DMS153 (cell line): Measurements from ENCODE around the gene OTOP1.
"Not testable (repeated sequence)": the region's sequence is repeated elsewhere in the genome, so short reads cannot be mapped to it uniquely, and the experiment has no call there.

Experiments used
- DNase-seq: peaks from one replicate; lab custom pipeline; 2025; lab: John Stamatoyannopoulos, UW

Gene OTOP1

DNA sequence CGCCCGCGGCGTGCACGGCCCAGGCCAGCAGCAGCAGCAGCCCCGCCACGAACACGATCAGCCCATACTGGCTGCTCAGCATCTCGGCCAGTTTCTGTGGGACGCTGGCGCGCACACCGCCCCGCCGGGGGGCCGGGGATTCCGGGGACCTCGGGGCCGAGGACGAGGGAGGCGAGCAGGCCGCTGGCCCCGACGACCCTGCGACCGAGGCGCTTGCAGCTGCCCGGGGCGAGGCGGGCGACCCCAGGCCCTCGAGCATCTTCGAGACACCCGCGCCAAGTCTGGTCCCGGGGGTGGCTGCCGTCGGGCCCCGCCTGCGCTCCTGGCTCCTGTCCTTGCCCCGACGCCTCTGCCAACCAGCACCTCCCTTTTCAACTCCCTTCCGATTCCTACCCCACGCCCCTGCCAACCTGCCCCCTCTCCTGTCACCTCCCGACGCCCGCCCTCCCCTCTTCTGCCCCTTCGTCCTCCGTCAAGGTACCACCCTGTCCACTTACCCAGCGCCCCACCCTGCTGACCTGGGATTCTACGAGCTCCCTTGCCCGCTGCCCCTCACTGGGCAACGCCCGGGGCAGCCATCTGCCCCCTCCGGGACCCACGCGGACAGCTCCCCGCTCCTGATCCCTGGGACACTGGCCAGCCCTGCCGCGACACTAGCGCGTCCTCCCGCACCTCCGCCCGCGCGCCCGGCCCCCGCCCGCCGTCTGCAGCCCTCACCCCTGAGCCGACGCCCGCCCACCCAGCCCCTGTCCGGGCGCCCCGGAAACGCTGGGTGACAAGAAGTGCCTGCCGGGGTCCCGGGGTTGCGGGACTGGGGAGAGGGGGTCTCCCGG lies at the start of gene OTOP1:
OTOP1 (minus strand) TSS at position 324 of the 833 bp plus-strand sequence; CDS start at position 259, 65 bp downstream.
- DNase-seq: no peak

- no peak for DNase-seq
Measured at GRCh38 chr4:4274226-4274625, 47.5 kb upstream of the OTOP1 start.

DNA sequence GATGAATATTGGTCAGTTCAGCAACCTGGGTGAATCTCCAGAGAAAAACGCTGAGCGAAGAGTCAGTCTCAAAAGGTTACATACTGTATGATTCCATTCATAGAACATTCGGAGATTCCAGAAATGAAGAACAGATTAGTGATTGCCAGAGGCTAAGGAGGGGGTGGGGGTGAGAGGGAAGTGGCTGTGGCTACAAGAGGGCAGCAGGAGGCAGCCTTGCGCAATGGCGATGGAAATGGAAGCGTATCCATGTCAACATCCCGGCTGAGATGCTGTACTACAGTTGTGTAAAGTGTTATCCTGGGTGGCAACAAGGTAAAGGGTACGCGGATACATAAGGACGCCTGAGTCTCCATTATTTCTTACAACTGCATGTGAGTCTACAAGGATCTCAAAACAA lies 45.2 kb upstream of the OTOP1 start:
- no peak for DNase-seq

GRCh38 chr4:4270529-4270928 lies 43.8 kb upstream of the OTOP1 start:
- no peak for DNase-seq

DNA sequence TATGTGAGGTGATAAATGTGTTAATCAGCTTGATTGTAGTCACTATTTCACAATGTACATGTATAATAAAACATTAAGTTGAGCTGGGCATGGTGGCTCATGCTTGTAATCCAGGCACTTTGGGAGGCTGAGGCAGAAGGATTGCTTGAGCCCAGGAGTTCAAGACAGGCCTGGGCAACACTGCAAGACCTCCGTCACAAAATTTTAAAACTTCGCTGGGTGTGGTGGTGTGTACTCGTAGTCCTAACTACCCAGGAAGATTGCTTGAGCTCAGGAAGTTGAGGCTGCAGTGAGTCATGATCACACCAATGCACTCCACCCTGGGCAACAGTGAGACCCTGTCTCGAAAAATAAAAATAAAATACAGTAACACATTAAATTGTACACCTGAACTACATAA lies 43.1 kb upstream of the OTOP1 start:
- no peak for DNase-seq

- DNase-seq: no peak
Measured at GRCh38 chr4:4269331-4269731, 42.6 kb upstream of the OTOP1 start.

- no peak for DNase-seq
Measured at GRCh38 chr4:4268776-4269175, 42.0 kb upstream of the OTOP1 start.

- no peak for DNase-seq
Measured at GRCh38 chr4:4267981-4268380, 41.3 kb upstream of the OTOP1 start.

- peak; percentile 22 for DNase-seq
Measured at GRCh38 chr4:4260185-4260751, 33.5 kb upstream of the OTOP1 start.

DNA sequence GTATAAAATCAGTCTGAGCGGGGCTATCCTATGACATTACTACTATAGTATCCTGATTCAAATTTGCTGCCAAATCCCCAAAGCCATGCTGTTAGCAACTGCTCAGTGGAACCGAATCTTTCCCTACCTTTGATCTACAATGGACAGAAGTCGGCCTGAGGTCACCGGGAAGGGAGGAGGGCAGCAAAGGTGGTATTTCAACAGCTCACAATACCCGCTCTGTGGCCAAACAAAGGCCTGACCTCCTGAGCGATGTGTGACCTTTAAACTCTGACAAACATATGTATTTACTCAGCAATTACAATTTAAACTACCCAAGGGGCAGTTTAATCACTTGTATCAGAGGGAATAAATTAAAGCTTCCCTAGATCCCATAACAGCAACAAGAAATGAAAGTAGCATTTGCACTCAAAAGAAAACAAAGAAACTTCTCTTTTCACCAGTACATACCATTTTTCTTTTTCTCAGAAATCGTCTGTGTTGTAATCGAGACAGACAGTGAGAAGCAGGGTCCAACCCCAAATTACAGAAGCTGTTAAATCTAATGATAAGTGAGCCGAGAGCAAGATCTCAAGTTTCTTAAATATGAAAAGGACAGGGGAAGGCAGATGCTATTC lies 32.9 kb upstream of the OTOP1 start:
- no peak for DNase-seq

- not testable (repeated sequence) for DNase-seq
Measured at GRCh38 chr4:4257705-4258104, 31.0 kb upstream of the OTOP1 start.

DNA sequence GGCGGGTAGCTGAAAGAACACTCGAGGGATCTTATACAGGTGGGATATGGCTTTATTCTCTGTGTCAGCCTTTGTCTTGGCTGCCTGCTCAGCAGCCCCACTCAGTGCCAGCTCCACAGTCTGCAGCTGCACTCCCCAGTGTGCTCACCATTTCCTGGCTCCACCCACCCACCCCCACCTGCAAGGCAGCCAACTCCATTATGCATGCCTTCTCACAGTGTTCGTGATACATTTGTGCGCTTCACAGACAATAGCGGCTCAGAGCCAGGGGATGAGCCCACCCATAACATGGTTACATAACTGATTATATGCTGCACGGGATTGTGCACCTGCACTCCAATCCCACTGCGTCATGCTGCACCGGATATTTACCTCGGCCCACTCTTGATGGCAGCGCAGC lies 30.1 kb upstream of the OTOP1 start:
- DNase-seq: no peak

- no peak for DNase-seq
Measured at GRCh38 chr4:4254666-4255065, 27.9 kb upstream of the OTOP1 start.

DNA sequence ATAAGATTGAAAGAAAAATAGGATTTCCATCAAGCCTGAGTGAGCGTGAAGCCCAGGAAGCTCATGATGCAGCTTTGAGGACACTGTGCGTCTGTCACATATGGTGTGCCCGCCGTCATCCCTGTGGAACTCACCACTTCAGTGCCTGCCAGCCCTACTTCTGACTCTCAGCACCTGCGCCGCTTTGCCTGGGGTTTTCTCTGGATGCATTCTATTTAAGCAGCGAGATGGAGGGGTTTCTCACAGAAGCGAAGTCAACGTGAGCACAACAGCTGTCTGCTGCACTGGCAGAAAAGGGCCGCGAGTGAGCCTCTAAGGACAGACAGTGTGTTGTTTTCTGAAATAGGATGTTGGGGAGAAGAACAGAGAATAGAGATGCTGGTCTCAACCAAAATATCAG lies 27.5 kb upstream of the OTOP1 start:
- no peak for DNase-seq

- DNase-seq: no peak
Measured at GRCh38 chr4:4249866-4250265, 23.1 kb upstream of the OTOP1 start.

GRCh38 chr4:4249342-4249741 lies 22.6 kb upstream of the OTOP1 start:
- DNase-seq: not testable (repeated sequence)

DNA sequence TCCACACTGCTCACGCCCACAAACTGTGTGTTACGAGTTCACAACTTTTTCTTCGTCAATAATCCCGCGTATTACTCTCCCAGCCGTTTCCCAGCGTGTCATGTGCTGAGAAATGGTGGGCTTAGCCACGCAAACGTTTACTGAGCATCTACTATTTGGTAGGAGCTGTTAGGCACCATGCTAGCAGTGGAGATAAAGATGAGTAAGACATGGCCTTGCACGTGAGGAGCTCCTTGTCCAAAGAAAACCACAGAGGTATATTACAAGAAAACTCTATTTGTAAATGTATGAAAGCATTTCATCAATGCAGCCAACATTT lies 22.1 kb upstream of the OTOP1 start:
- DNase-seq: no peak

DNA sequence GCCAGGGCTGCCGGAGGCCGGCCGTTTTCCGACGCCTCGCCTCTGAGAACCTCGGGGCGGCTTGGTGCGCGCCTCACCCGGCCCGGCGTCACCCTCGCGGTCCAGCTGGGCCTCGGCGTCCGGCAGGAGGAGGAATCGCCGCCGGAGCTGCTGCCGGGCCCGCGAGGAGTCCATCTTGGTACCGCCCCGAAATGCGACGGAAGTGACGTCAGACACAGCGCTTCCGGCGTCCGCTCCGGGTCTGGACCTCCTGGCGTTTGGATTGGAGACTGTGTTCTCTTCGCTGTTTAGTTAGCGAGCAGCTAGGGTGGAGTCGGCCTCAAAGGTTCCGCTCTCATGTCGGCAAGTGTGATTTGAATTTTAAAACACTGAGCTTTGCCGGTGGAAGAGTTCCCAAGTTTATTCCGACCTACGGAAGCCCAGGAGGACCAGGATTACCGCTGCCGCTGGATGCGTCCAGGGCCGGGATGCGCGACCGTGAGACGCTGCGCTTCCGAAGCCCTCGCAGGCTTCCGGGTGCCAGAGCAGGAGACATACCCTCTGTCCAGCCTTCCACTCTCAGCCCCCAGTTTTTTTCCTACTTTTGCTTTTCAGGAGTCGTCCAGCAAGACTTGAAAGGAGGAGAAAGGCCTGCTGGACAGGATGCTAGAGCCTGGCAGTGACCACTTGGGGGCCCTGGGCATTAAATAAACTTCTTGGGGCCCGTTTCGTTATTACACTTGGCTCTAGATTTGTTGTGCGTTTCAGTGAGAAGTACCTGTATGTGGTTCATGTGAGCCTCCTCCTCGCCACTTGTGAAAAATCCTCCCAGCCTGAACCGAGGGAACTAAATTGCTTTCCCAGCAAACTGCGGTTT lies 21.5 kb upstream of the OTOP1 start, which contains the start of gene TMEM128:
TMEM128 (minus strand) TSS at position 195 of the 856 bp plus-strand sequence; CDS start at position 174, 21 bp downstream.
- peak; percentile 58 for DNase-seq

- DNase-seq: no peak
Measured at GRCh38 chr4:4247696-4248028, 20.9 kb upstream of the OTOP1 start.

- DNase-seq: no peak
Measured at GRCh38 chr4:4245172-4245571, 18.4 kb upstream of the OTOP1 start.

DNA sequence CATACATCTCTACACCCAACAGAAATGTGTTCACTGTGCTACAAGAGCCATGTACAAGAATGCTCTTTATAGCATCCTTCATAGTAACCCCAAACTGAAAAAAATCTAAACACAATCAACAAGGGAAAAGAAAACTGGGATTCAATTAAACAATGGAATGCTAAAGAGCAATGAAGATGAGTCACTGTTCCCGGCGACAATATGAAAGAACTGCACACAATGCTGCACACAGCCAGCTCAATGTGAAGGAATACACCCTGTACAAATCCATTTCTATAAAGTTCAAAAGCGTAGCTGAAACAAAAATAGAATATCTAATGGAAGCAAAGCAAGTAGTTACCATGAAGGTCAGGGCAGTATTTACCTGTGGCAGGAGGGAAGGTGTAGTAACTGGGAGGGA lies 12.8 kb upstream of the OTOP1 start:
- not testable (repeated sequence) for DNase-seq

DNA sequence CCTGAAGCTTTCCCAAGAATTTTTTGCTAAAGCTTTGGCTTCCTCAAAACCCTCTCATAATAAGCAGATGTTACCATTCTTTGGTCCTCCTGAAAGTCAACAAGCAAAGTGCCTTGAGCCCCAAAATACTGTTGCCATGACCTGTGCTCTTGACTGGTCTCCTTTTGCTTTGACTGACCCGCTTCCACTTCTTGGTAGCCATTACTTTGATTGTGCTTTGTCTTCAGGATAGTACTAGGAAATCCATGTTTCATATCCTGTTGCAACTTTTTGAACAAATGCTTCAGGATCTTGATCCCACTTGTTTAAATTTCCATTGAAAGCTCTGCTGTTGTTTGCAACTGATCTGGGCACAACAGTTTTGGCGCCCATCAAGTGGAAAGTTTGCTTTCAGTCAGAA lies 6.9 kb upstream of the OTOP1 start:
- no peak for DNase-seq

DNA sequence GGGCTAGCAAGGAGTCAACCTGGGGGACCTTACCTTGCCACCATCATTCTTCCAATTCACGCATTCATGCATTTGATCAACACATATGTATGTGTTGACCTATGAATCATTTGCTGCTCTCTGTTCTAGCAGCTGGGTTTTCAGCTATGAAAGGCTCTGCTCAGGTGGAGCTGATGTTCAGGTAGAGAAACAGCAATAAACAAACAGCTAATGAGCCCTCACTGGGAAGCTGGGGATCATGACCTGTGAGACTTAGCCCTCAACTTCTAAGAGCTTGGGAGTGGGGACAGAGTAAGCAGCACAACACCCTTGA lies 1.6 kb upstream of the OTOP1 start:
- no peak for DNase-seq
